Measurements from ENCODE around the gene MGAT3. TPM values are rescaled to one million over a fixed set of nuclear protein-coding genes. Genes with fewer than 3 reads are reported as not detected.

The MGAT3 gene
- polyA plus RNA-seq, 1 donor from 2014 or later: 29.1 TPM

DNA sequence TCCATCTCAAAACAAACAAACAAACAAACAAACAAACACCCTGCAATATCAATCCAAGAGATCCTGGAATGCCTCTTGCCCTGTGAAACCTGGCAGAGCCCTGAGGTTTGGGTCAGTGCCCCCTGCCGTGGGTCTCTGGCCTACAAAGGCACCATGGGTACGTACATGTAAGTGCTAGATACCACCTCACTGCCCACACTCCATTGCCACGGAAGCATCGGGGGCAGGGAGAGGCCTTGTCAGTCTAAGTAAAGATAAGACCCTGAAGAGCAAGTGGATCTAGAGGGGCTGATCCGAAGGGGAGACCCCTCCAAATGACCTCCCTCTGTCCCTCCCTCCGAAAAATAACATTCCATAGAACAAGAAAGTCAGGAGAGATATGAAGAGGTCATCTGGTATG lies 43.3 kb downstream of the MGAT3 start:
- Histone ChIP-seq H3K9me2 (ENCODE audit: insufficient read depth, low read length) (no peaks in the 10 kb centered on the region), H3K79me2 (replicated peaks; ENCODE audit: insufficient read depth, low read length) (peaks cover 14% of the 10 kb centered on the region), H3K9me3 (ENCODE audit: low read length) (no peaks in the 10 kb centered on the region), H2AFZ (ENCODE audit: low read depth, low read length) (no peak overlapping the region), H3K4me2 (ENCODE audit: low read length) (no peak overlapping the region), H3K27ac (ENCODE audit: low read length) (no peak overlapping the region), H3K9ac (ENCODE audit: low read length) (no peak overlapping the region), H4K20me1 (ENCODE audit: insufficient read depth) (no peaks in the 10 kb centered on the region), H3K36me3 (ENCODE audit: insufficient read depth, low read length) (no peaks in the 10 kb centered on the region), H3K4me3 (ENCODE audit: low read length) (no peak overlapping the region), H3K27me3 (ENCODE audit: insufficient read depth, low read depth, low read length) (no peaks in the 10 kb centered on the region), H3F3A (ENCODE audit: insufficient read depth, low read length, poor library complexity, severe bottlenecking) (no peaks in the 10 kb centered on the region)
- TF ChIP-seq MXI1 (conservative IDR thresholded peaks at IDR 0.05; ENCODE audit: poor library complexity, severe bottlenecking): no peak
- TF ChIP-seq EP300 (conservative IDR thresholded peaks at IDR 0.05; ENCODE audit: poor library complexity, severe bottlenecking): no peak
- TF ChIP-seq TAF1 (IDR thresholded peaks at IDR 0.05; ENCODE audit: low read depth): no peak
- TF ChIP-seq EZH2 (IDR thresholded peaks at IDR 0.05; ENCODE audit: borderline replicate concordance, insufficient read depth, low read length, poor library complexity, severe bottlenecking): no peak
- TF ChIP-seq CTCF (IDR thresholded peaks at IDR 0.05; ENCODE audit: poor library complexity, severe bottlenecking): no peak
- no peak for TF ChIP-seq REST (IDR thresholded peaks at IDR 0.05; ENCODE audit: borderline replicate concordance)
- TF ChIP-seq SMC3 (conservative IDR thresholded peaks at IDR 0.05; ENCODE audit: poor library complexity): no peak
- TF ChIP-seq RAD21 (conservative IDR thresholded peaks at IDR 0.05): no peak
- TF ChIP-seq POLR2AphosphoS5 (IDR thresholded peaks at IDR 0.05): no peak

DNA sequence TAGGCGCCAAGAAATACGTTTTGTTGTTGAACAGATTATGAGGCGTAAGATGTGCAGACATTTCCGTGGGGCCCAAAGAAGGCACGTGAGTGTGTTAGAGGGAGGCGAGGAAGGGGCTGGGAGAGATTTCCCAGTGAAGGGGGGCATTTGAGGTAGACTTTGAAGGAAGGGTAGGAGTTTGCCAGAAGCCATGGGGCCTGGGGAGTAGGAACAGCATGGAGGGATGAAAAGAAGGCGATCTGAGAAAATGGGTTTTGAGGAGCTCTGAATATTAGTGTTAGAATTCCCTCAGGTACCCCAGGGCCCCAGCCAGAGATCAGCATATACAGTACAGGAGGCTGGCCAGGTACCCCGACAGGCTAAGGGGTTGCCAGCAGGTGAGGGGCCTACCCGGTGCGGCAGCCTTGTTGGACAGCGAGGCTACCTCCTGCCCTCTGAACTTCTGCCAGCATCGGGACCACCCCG lies 44.9 kb downstream of the MGAT3 start:
- Histone ChIP-seq H3F3A (ENCODE audit: insufficient read depth, low read length, poor library complexity, severe bottlenecking) (no peaks in the 10 kb centered on the region), H3K79me2 (replicated peaks; ENCODE audit: insufficient read depth, low read length) (peaks cover 18% of the 10 kb centered on the region), H4K20me1 (ENCODE audit: insufficient read depth) (no peaks in the 10 kb centered on the region), H2AFZ (ENCODE audit: low read depth, low read length) (peak overlapping the region; percentile 86), H3K4me3 (ENCODE audit: low read length) (peak overlapping the region; percentile 97), H3K36me3 (ENCODE audit: insufficient read depth, low read length) (peaks cover 6% of the 10 kb centered on the region), H3K4me2 (ENCODE audit: low read length) (peak overlapping the region; percentile 49), H3K27me3 (ENCODE audit: insufficient read depth, low read depth, low read length) (no peaks in the 10 kb centered on the region), H3K9me3 (ENCODE audit: low read length) (no peaks in the 10 kb centered on the region), H3K9me2 (ENCODE audit: insufficient read depth, low read length) (no peaks in the 10 kb centered on the region), H3K9ac (ENCODE audit: low read length) (peak overlapping the region; percentile 83), H3K27ac (ENCODE audit: low read length) (peak overlapping the region; percentile 63)
- no peak for TF ChIP-seq MXI1 (conservative IDR thresholded peaks at IDR 0.05; ENCODE audit: poor library complexity, severe bottlenecking)
- TF ChIP-seq EP300 (conservative IDR thresholded peaks at IDR 0.05; ENCODE audit: poor library complexity, severe bottlenecking): no peak
- TF ChIP-seq CTCF (IDR thresholded peaks at IDR 0.05; ENCODE audit: poor library complexity, severe bottlenecking): no peak
- TF ChIP-seq REST (IDR thresholded peaks at IDR 0.05; ENCODE audit: borderline replicate concordance): no peak

Measured in neural cell (in vitro differentiated cells).